ENCODE measurements around the gene OCIAD1. TPM values are rescaled to one million over a fixed set of nuclear protein-coding genes. Genes with fewer than 3 reads are reported as not detected.
"Not testable (repeated sequence)": the region's sequence is repeated elsewhere in the genome, so short reads cannot be mapped to it uniquely, and the experiment has no call there.

Gene OCIAD1
- total RNA-seq, 1 experiment from 2014 or later: 133 TPM

DNA sequence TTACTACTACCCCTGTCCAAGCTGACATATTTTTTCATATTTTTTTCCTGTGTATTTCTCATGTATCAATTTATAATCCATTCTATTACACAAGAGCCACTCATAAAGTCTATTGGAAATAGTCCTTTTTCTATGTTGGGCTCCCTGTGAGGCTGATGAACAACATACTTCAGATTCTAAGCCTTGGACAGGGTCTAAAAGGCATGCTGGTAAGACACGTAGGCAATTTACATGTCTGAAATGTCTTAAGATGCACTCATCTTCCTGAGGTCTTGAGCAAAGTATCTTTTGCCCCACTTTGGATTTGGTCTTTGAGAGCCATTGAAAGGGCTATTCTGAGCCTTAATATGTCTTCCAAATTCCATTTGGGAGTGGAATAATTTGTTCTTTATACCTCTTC lies 31.8 kb downstream of the OCIAD1 start:
- H3K9me3 ChIP-seq: peaks cover 6% of the 10 kb centered on the region; the same call in 1 of the 2 replicates
- H3K27me3 ChIP-seq (replicated peaks; ENCODE audit: control insufficient read depth, insufficient read depth, low read length): no peaks in the 10 kb centered on the region
- H3K4me1 ChIP-seq: no peaks in the 10 kb centered on the region
- Mint-ChIP-seq H3K4me1 (ENCODE audit: low read depth, unreplicated experiment) (no peaks in the 10 kb centered on the region), H3K27ac (ENCODE audit: unreplicated experiment) (no peak overlapping the region), H3K9me3 (ENCODE audit: unreplicated experiment) (peaks cover 11% of the 10 kb centered on the region), H3K36me3 (ENCODE audit: insufficient read depth, unreplicated experiment) (peaks cover 15% of the 10 kb centered on the region), H3K4me3 (ENCODE audit: unreplicated experiment) (no peak overlapping the region), H3K27me3 (ENCODE audit: insufficient read depth, unreplicated experiment) (no peaks in the 10 kb centered on the region)
- no peaks in the 10 kb centered on the region for H3K36me3 ChIP-seq (ENCODE audit: control insufficient read depth, insufficient read depth, low read length)
- TF ChIP-seq, protein P1, sequence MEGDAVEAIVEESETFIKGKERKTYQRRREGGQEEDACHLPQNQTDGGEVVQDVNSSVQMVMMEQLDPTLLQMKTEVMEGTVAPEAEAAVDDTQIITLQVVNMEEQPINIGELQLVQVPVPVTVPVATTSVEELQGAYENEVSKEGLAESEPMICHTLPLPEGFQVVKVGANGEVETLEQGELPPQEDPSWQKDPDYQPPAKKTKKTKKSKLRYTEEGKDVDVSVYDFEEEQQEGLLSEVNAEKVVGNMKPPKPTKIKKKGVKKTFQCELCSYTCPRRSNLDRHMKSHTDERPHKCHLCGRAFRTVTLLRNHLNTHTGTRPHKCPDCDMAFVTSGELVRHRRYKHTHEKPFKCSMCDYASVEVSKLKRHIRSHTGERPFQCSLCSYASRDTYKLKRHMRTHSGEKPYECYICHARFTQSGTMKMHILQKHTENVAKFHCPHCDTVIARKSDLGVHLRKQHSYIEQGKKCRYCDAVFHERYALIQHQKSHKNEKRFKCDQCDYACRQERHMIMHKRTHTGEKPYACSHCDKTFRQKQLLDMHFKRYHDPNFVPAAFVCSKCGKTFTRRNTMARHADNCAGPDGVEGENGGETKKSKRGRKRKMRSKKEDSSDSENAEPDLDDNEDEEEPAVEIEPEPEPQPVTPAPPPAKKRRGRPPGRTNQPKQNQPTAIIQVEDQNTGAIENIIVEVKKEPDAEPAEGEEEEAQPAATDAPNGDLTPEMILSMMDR (IDR thresholded peaks at IDR 0.05; ENCODE audit: insufficient read depth in 1 of 2, low read depth in 1 of 2, low read length in 1 of 2, severe bottlenecking in 1 of 2, unreplicated experiment in 1 of 2): no peak
- intact Hi-C loops (cut with micrococcal nuclease; ENCODE audit: unreplicated experiment): no loop called here
- no TSS peak for BruUV-seq (replicated peaks)
- CTCF ChIA-PET: no interaction called here
- DNase-seq: no peak
- no peak overlapping the region for H3K4me3 ChIP-seq (ENCODE audit: low read depth, low read length)
- POLR2A ChIA-PET: no interaction called here

DNA sequence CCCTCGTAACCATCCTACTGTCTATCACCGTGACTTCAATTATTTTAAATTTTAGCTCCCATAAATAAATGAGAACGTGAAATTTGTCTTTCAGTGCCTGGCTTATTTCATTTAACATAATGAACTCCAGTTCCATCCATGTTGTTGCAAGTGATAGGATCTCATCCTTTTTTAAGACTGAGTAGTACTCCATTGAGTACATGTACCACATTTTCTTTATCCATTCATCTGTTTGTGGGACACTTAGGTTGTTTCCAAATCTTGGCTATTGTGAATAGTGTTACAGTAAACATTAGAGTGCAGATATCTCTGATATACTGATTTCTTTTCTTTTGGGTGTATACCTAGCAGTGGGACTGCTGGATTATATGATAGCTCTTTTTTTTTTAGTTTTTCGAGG lies 32.8 kb downstream of the OCIAD1 start:
- DNase-seq: no peak
- Histone ChIP-seq H3K27me3 (replicated peaks; ENCODE audit: control insufficient read depth, insufficient read depth, low read length) (no peaks in the 10 kb centered on the region), H3K4me3 (ENCODE audit: low read depth, low read length) (no peak overlapping the region), H3K9me3 (peaks cover 6% of the 10 kb centered on the region; the same call in 1 of the 2 replicates), H3K4me1 (no peaks in the 10 kb centered on the region), H3K36me3 (ENCODE audit: control insufficient read depth, insufficient read depth, low read length) (no peaks in the 10 kb centered on the region)
- Mint-ChIP-seq H3K4me3 (ENCODE audit: unreplicated experiment) (no peak overlapping the region), H3K27ac (ENCODE audit: unreplicated experiment) (no peak overlapping the region), H3K27me3 (ENCODE audit: insufficient read depth, unreplicated experiment) (no peaks in the 10 kb centered on the region), H3K4me1 (ENCODE audit: low read depth, unreplicated experiment) (no peaks in the 10 kb centered on the region), H3K9me3 (ENCODE audit: unreplicated experiment) (peaks cover 11% of the 10 kb centered on the region), H3K36me3 (ENCODE audit: insufficient read depth, unreplicated experiment) (peaks cover 6% of the 10 kb centered on the region)
- CTCF ChIA-PET: no interaction called here
- BruUV-seq (replicated peaks): no TSS peak
- TF ChIP-seq, protein P1 (IDR thresholded peaks at IDR 0.05; ENCODE audit: insufficient read depth in 1 of 2, low read depth in 1 of 2, low read length in 1 of 2, severe bottlenecking in 1 of 2, unreplicated experiment in 1 of 2): no peak
- intact Hi-C loops (cut with micrococcal nuclease; ENCODE audit: unreplicated experiment): no loop called here
- POLR2A ChIA-PET: no interaction called here

DNA sequence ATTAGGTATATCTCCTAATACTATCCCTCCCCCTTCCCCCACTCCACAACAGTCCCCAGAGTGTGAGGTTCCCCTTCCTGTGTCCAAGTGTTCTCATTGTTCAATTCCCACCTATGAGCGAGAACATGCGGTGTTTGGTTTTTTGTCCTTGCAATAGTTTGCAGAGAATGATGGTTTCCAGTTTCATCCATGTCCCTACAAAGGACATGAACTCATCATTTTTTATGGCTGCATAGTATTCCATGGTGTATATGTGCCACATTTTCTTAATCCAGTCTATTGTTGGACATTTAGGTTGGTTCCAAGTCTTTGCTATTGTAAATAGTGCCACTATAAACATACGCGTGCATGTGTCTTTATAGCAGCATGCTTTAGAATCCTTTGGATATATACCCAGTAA lies 33.8 kb downstream of the OCIAD1 start:
- H3K9me3 Mint-ChIP-seq (ENCODE audit: unreplicated experiment): peaks cover 11% of the 10 kb centered on the region
- intact Hi-C loops (cut with micrococcal nuclease; ENCODE audit: unreplicated experiment); CTCF ChIA-PET; H3K27ac Mint-ChIP-seq (ENCODE audit: unreplicated experiment); POLR2A ChIA-PET; DNase-seq; H3K4me3 Mint-ChIP-seq (ENCODE audit: unreplicated experiment); H3K9me3 ChIP-seq; H3K4me3 ChIP-seq (ENCODE audit: low read depth, low read length); H3K36me3 ChIP-seq (ENCODE audit: control insufficient read depth, insufficient read depth, low read length); H3K27me3 Mint-ChIP-seq (ENCODE audit: insufficient read depth, unreplicated experiment); H3K4me1 Mint-ChIP-seq (ENCODE audit: low read depth, unreplicated experiment); BruUV-seq (replicated peaks); H3K4me1 ChIP-seq; H3K27me3 ChIP-seq (replicated peaks; ENCODE audit: control insufficient read depth, insufficient read depth, low read length); H3K36me3 Mint-ChIP-seq (ENCODE audit: insufficient read depth, unreplicated experiment): not testable (repeated sequence)
